Suprapubic skin (tissue), 4 donors: Measurements from ENCODE around the gene BAIAP2.

Source experiments
- CTCF ChIP-seq, 2 donors: fragments of 200-600 bp in 1 of 2; fragments of 450-650 bp in 1 of 2; sonication (generic) in 1 of 2; IDR thresholded peaks; one replicate each; pipeline ENCODE4 v1.5.1; 2016 to 2019; ENCODE audit warnings: antibody characterized with exemption in 2 of 2, mild to moderate bottlenecking in 1 of 2, moderate library complexity in 1 of 2
- EP300 ChIP-seq: sonication (generic); formaldehyde crosslinking; IDR thresholded peaks from one replicate; pipeline ENCODE4 v1.6.1; 2017; ENCODE audit warnings: antibody characterized with exemption
- POLR2A ChIP-seq, 2 donors: fragments of 450-650 bp; IDR thresholded peaks; one replicate each; pipeline ENCODE4 v1.6.1; 2017; ENCODE audit warnings: antibody characterized with exemption in 2 of 2, mild to moderate bottlenecking in 2 of 2, moderate library complexity in 2 of 2
- POLR2AphosphoS5 ChIP-seq, 3 donors: sonication (generic); formaldehyde crosslinking; IDR thresholded peaks; one replicate each; pipeline ENCODE4 v1.6.1; 2017; ENCODE audit warnings: antibody characterized with exemption in 3 of 3

GRCh38 chr17:81140695-81141094, 105.7 kb downstream of the BAIAP2 start:
- TF ChIP-seq CTCF (IDR thresholded peaks at IDR 0.05) (no peak), EP300 (no peak), POLR2A (IDR thresholded peaks at IDR 0.05) (no peak), POLR2AphosphoS5 (IDR thresholded peaks at IDR 0.05) (no peak)
